ENCODE data around the gene KIRREL3. TPM values are rescaled to one million over a fixed set of nuclear protein-coding genes. Genes with fewer than 3 reads are reported as not detected.

KIRREL3 gene
- total and polyA plus RNA-seq, 4 donors: 0.90 TPM; not detected in 3

DNA sequence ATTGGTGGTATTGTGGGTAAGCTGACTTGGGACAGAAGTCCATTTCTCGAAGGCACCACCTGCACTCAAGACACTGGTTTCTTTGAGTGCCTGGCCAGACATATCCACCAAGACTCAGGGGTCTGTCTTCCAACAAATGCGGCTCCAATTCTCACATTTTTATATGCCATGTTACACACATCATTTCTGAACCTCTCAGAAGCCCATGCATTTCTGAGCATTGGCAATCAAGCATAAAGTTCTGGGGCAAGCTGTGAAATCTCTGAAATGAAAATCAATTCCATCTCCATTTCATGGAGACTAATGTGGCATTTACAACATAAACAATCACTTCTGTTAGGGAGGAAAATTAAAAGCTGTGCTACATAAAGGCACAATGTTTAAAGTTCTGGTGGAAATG is 243.7 kb downstream of the KIRREL3 start:
- 74 to 77% methylated on average over 2 of the region's 2 CpGs for WGBS, 2 donors
- Histone ChIP-seq H3K36me3 (ENCODE audit: control insufficient read depth in 1 of 2, insufficient read depth in 2 of 2, low read length in 1 of 2) (no peaks in the 10 kb centered on the region), H3K4me3 (ENCODE audit: low read length in 2 of 2) (no peak overlapping the region), H3K27ac (ENCODE audit: low read depth in 1 of 2, low read length in 2 of 2) (no peak overlapping the region), H3K4me1 (ENCODE audit: control insufficient read depth in 1 of 2, insufficient read depth in 2 of 2, low read length in 2 of 2) (no peaks in the 10 kb centered on the region), H3K9me3 (ENCODE audit: control insufficient read depth, low read length) (peaks cover 2% of the 10 kb centered on the region), H3K27me3 (ENCODE audit: control insufficient read depth in 1 of 2, insufficient read depth in 2 of 2, low read length in 1 of 2) (no peaks in the 10 kb centered on the region)
- DNase-seq (no peak), ATAC-seq (ENCODE audit: low FRiP score) (no peak)
- intact Hi-C loops (cut with DNase I): no loop called here

DNA sequence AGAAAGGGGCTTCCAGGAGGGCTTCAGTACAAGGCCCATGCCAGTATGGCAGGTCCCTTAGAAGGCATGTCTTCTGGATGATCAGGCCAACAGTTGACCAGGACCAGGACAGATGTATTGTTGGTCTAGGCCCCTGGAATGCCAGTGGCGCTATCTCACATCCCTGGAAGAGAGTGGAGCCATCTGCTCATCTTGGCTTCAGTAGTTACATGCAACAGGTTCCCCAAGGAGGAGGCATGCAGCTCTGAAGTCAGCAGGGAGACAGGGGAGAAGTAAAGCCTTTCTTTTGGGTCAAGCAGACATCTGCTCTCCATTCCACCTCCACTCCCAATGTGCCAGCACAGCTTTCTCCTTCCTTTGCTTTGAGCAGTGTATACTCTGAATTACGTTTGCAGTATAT is 244.1 kb downstream of the KIRREL3 start:
- intact Hi-C loops (cut with DNase I): no loop called here
- Histone ChIP-seq H3K4me1 (ENCODE audit: control insufficient read depth in 1 of 2, insufficient read depth in 2 of 2, low read length in 2 of 2) (no peaks in the 10 kb centered on the region), H3K27ac (ENCODE audit: low read depth in 1 of 2, low read length in 2 of 2) (no peak overlapping the region), H3K36me3 (ENCODE audit: control insufficient read depth in 1 of 2, insufficient read depth in 2 of 2, low read length in 1 of 2) (no peaks in the 10 kb centered on the region), H3K27me3 (ENCODE audit: control insufficient read depth in 1 of 2, insufficient read depth in 2 of 2, low read length in 1 of 2) (no peaks in the 10 kb centered on the region), H3K4me3 (ENCODE audit: low read length in 2 of 2) (no peak overlapping the region), H3K9me3 (ENCODE audit: control insufficient read depth, low read length) (peaks cover 2% of the 10 kb centered on the region)
- 78 to 81% methylated on average over 2 of the region's 2 CpGs for WGBS, 2 donors
- no peak for DNase-seq
- ATAC-seq (ENCODE audit: low FRiP score): no peak

- Histone ChIP-seq H3K27me3 (ENCODE audit: control insufficient read depth in 1 of 2, insufficient read depth in 2 of 2, low read length in 1 of 2) (no peaks in the 10 kb centered on the region), H3K27ac (ENCODE audit: low read depth in 1 of 2, low read length in 2 of 2) (no peak overlapping the region), H3K4me3 (ENCODE audit: low read length in 2 of 2) (no peak overlapping the region), H3K4me1 (ENCODE audit: control insufficient read depth in 1 of 2, insufficient read depth in 2 of 2, low read length in 2 of 2) (no peaks in the 10 kb centered on the region), H3K36me3 (ENCODE audit: control insufficient read depth in 1 of 2, insufficient read depth in 2 of 2, low read length in 1 of 2) (no peaks in the 10 kb centered on the region), H3K9me3 (ENCODE audit: control insufficient read depth, low read length) (peaks cover 2% of the 10 kb centered on the region)
- intact Hi-C loops (cut with DNase I): no loop called here
- 42 to 56% methylated on average over 4 of the region's 4 CpGs for WGBS, 2 donors
- ATAC-seq (ENCODE audit: low FRiP score): no peak
- no peak for DNase-seq
These were observed 245.0 kb downstream of the KIRREL3 start for GRCh38 chr11:126755526-126755925.

GRCh38 chr11:126754591-126755426 is 245.8 kb downstream of the KIRREL3 start:
- intact Hi-C loops (cut with DNase I): no loop called here
- H3K4me3 ChIP-seq (ENCODE audit: low read length in 2 of 2): no peak overlapping the region
- H3K27ac ChIP-seq (ENCODE audit: low read depth in 1 of 2, low read length in 2 of 2): no peak overlapping the region
- H3K27me3 ChIP-seq (ENCODE audit: control insufficient read depth in 1 of 2, insufficient read depth in 2 of 2, low read length in 1 of 2): no peaks in the 10 kb centered on the region
- H3K9me3 ChIP-seq (ENCODE audit: control insufficient read depth, low read length): peaks cover 2% of the 10 kb centered on the region
- no peaks in the 10 kb centered on the region for H3K4me1 ChIP-seq (ENCODE audit: control insufficient read depth in 1 of 2, insufficient read depth in 2 of 2, low read length in 2 of 2)
- no peaks in the 10 kb centered on the region for H3K36me3 ChIP-seq (ENCODE audit: control insufficient read depth in 1 of 2, insufficient read depth in 2 of 2, low read length in 1 of 2)
- 65 to 68% methylated on average over 7 of the region's 7 CpGs for WGBS, 2 donors
- DNase-seq: no peak
- no peak for ATAC-seq (ENCODE audit: low FRiP score)

DNA sequence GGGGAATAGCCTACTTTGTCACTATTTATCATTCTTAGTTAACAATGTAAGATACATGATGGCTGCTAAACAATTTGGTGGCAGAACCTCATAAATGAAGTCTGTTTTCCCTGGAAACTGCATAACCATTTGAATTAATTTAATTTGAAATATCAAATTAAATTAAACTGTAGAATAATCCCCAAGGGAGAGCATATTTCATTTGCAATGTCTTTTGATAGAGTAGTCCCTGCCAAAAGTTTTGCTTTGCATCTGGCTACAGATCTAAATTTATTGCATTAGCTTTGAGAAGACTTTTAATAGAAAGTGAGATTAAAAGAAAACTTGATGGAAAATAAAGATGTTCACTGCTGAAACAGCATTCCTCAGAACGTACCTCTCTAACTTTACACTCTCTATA is 246.6 kb downstream of the KIRREL3 start:
- Histone ChIP-seq H3K4me3 (ENCODE audit: low read length in 2 of 2) (no peak overlapping the region), H3K36me3 (ENCODE audit: control insufficient read depth in 1 of 2, insufficient read depth in 2 of 2, low read length in 1 of 2) (no peaks in the 10 kb centered on the region), H3K4me1 (ENCODE audit: control insufficient read depth in 1 of 2, insufficient read depth in 2 of 2, low read length in 2 of 2) (no peaks in the 10 kb centered on the region), H3K27ac (ENCODE audit: low read depth in 1 of 2, low read length in 2 of 2) (no peak overlapping the region), H3K9me3 (ENCODE audit: control insufficient read depth, low read length) (peaks cover 2% of the 10 kb centered on the region), H3K27me3 (ENCODE audit: control insufficient read depth in 1 of 2, insufficient read depth in 2 of 2, low read length in 1 of 2) (no peaks in the 10 kb centered on the region)
- no peak for DNase-seq
- no peak for ATAC-seq (ENCODE audit: low FRiP score)
- intact Hi-C loops (cut with DNase I): no loop called here
- WGBS, 2 donors: 30% methylated on average over 1 of the region's 1 CpG

DNA sequence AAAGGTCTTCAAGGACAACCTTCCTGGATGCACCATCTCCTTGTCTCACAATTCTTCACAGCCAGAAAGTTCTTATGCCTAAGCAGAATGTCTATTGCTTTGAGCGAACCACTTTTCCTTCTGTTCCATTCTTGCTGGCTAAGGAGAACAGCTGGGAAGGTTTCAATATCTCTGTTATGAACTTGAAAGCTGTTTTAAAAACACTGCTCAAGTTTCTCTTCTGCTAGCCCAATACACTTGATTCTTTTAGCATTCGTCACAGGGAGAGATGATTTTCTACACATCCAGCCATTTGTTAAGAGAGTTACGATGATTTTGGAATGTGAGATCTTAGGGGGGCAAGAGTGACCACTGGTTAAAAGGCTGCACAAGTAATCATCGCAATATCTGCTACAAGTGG is 249.3 kb downstream of the KIRREL3 start:
- H3K4me3 ChIP-seq (ENCODE audit: low read length in 2 of 2): no peak overlapping the region
- ATAC-seq (ENCODE audit: low FRiP score) (no peak), DNase-seq (no peak)
- H3K27me3 ChIP-seq (ENCODE audit: control insufficient read depth in 1 of 2, insufficient read depth in 2 of 2, low read length in 1 of 2): no peaks in the 10 kb centered on the region
- no peak overlapping the region for H3K27ac ChIP-seq (ENCODE audit: low read depth in 1 of 2, low read length in 2 of 2)
- 69 to 81% methylated on average over 4 of the region's 4 CpGs for WGBS, 2 donors
- H3K9me3 ChIP-seq (ENCODE audit: control insufficient read depth, low read length): no peaks in the 10 kb centered on the region
- no peaks in the 10 kb centered on the region for H3K36me3 ChIP-seq (ENCODE audit: control insufficient read depth in 1 of 2, insufficient read depth in 2 of 2, low read length in 1 of 2)
- no peaks in the 10 kb centered on the region for H3K4me1 ChIP-seq (ENCODE audit: control insufficient read depth in 1 of 2, insufficient read depth in 2 of 2, low read length in 2 of 2)
- intact Hi-C loops (cut with DNase I): no loop called here

DNA sequence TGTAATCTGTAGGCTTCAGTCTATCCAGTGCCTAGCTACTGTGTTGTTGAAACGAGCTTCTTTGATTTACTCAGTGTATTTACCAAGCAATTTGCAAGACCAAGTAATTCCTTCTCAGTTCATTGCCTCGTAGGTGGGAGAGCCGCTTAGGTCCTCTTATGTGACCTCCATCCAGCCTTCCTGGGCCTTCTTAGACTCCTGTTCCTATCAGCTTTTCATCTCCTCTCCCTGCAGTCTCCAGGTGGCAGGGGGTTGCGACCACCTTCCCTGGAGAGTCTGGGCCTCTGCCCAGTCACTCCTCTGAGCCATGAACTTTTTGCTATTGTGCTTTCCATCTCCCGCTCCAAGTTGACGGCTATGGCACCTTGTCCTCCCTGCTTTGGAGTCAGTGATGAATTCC is 251.8 kb downstream of the KIRREL3 start:
- WGBS, 2 donors: 59 to 63% methylated on average over 6 of the region's 6 CpGs
- no peak overlapping the region for H3K27ac ChIP-seq (ENCODE audit: low read depth in 1 of 2, low read length in 2 of 2)
- H3K9me3 ChIP-seq (ENCODE audit: control insufficient read depth, low read length): no peaks in the 10 kb centered on the region
- no peaks in the 10 kb centered on the region for H3K36me3 ChIP-seq (ENCODE audit: control insufficient read depth in 1 of 2, insufficient read depth in 2 of 2, low read length in 1 of 2)
- no peaks in the 10 kb centered on the region for H3K27me3 ChIP-seq (ENCODE audit: control insufficient read depth in 1 of 2, insufficient read depth in 2 of 2, low read length in 1 of 2)
- H3K4me3 ChIP-seq (ENCODE audit: low read length in 2 of 2): no peak overlapping the region
- ATAC-seq (ENCODE audit: low FRiP score): no peak
- no peaks in the 10 kb centered on the region for H3K4me1 ChIP-seq (ENCODE audit: control insufficient read depth in 1 of 2, insufficient read depth in 2 of 2, low read length in 2 of 2)
- no peak for DNase-seq
- intact Hi-C loops (cut with DNase I): no loop called here

- no peaks in the 10 kb centered on the region for H3K27me3 ChIP-seq (ENCODE audit: control insufficient read depth in 1 of 2, insufficient read depth in 2 of 2, low read length in 1 of 2)
- intact Hi-C loops (cut with DNase I): no loop called here
- DNase-seq (no peak), ATAC-seq (ENCODE audit: low FRiP score) (no peak)
- no peak overlapping the region for H3K4me3 ChIP-seq (ENCODE audit: low read length in 2 of 2)
- no peaks in the 10 kb centered on the region for H3K4me1 ChIP-seq (ENCODE audit: control insufficient read depth in 1 of 2, insufficient read depth in 2 of 2, low read length in 2 of 2)
- 56 to 58% methylated on average over 17 of the region's 17 CpGs for WGBS, 2 donors
- H3K27ac ChIP-seq (ENCODE audit: low read depth in 1 of 2, low read length in 2 of 2): no peak overlapping the region
- no peaks in the 10 kb centered on the region for H3K9me3 ChIP-seq (ENCODE audit: control insufficient read depth, low read length)
- no peaks in the 10 kb centered on the region for H3K36me3 ChIP-seq (ENCODE audit: control insufficient read depth in 1 of 2, insufficient read depth in 2 of 2, low read length in 1 of 2)
These were observed 252.3 kb downstream of the KIRREL3 start for GRCh38 chr11:126748100-126748791.

- Histone ChIP-seq H3K27me3 (ENCODE audit: control insufficient read depth in 1 of 2, insufficient read depth in 2 of 2, low read length in 1 of 2) (no peaks in the 10 kb centered on the region), H3K9me3 (ENCODE audit: control insufficient read depth, low read length) (no peaks in the 10 kb centered on the region), H3K4me1 (ENCODE audit: control insufficient read depth in 1 of 2, insufficient read depth in 2 of 2, low read length in 2 of 2) (no peaks in the 10 kb centered on the region), H3K36me3 (ENCODE audit: control insufficient read depth in 1 of 2, insufficient read depth in 2 of 2, low read length in 1 of 2) (no peaks in the 10 kb centered on the region), H3K27ac (ENCODE audit: low read depth in 1 of 2, low read length in 2 of 2) (no peak overlapping the region), H3K4me3 (ENCODE audit: low read length in 2 of 2) (no peak overlapping the region)
- DNase-seq: no peak
- intact Hi-C loops (cut with DNase I): no loop called here
- 84 to 87% methylated on average over 9 of the region's 9 CpGs for WGBS, 2 donors
- no peak for ATAC-seq (ENCODE audit: low FRiP score)
These were observed 253.3 kb downstream of the KIRREL3 start for GRCh38 chr11:126747315-126747714.
